NCI-H82 (cell line): Measurements from ENCODE around the gene KCNQ1.

Experiments used
- DNase-seq: peaks from one replicate; lab custom pipeline; 2025; lab: John Stamatoyannopoulos, UW

KCNQ1 gene

DNA sequence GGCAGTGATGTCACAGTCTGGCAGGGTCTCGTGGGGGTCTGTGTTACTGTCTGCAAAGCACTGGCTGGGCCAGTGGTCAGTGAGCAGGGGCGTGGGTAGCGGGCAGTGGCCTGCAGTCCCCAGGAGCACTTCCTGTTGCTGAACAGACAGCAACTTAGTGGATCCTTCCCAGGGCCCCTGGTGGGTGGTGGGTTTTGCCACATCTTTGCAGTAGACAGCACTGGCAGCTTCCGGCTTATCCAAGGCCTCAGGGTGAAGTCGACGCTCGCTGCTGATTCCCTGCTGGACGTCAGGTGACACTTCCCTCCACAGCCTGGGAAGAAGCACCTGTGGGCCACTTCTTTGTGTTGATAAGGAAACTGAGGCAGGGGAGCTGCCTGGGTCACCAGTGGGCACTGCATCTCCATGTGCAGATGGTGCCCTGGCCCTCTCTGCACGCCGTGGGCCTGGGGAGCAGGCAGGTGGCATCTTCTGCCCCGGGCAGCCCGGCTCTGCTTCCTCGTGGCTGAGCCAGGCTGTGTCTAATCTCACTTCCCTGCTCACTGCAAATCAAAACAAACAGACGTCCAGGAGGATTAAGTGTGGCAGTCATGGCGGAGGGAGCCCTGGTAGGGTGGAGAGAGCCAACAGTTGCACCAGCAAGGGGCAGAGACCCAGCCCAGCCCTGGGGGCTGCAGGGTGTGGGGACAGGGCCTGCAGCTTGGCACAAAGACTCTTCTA lies 79.8 kb downstream of the KCNQ1 start:
- peak; percentile 13 for DNase-seq

GRCh38 chr11:2525166-2525861 lies 80.5 kb downstream of the KCNQ1 start:
- no peak for DNase-seq

DNA sequence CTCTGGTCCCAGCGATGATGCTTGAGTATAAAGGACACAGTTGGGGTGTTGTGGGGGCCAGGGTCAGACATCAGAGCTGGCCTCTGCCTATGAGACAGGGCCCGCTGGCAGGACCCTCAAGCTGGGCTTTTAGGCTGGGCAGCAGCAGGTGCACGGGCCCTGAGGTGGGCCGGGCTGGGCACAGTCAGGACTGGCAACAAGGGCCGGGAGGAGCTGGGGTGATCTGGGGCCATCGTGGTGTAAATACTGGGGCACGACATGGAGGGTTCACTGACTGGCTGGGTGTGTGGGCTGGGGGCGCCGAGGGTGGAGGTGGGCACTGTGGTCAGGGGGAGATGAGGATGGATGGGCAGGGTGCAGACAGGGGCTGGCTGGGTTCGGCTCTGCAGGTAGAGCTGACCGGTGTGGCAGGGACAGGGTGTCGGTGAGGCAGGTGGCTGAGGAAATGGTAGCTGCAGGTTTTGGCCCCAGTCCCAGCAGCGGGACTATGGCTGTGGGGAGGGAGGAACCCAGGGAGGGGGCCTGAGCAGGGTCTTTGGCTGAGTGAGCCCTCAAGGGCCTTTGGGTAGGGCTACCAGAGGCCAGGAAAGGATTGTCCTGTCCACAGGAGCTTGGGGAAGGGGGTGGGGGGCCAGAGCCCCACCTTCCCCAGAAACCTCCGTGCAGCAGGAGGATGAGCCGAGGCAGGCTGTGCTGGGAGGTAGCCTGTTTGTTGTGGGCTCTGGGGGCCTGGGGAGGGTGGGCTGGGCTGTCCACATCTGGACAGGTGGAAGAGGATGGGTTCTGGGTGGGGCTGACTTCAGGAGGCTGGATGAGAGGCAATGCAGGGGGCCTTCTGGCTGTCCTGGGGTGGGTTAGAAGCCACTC lies 81.4 kb downstream of the KCNQ1 start:
- no peak for DNase-seq

DNA sequence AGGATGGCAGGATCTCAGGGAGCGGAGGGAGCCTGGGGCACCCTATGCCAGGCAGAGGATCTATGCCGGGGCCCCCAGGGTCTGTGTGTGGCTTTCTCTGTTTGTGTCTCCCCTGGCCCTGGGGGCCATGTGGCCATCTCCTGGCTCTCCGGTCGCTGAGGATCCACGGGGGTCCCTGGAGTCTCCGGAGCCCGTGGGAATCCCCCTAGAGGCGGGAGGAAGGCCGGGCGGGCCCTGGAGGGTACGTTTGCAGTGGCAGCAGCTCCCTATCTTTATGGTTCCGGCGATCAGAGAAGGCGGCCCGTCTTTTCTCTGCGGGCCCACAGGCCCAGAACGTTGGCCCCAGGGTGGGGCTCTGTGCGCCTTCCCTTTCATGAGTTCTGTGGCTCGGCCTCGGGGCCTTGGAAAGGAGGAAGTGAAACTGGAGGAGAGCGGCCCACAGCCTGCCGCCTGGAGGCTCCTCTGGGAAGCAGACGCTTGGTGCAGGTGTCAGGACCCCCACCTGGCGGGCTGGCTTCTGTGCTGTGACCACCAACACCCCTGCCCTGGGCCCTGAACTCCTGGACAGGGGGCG lies 82.1 kb downstream of the KCNQ1 start:
- DNase-seq = peak; percentile 5

- no peak for DNase-seq
These were observed 82.9 kb downstream of the KCNQ1 start for GRCh38 chr11:2527621-2528291.

- DNase-seq = no peak
These were observed 83.7 kb downstream of the KCNQ1 start for GRCh38 chr11:2528301-2529050.

- DNase-seq = no peak
These were observed 84.4 kb downstream of the KCNQ1 start for GRCh38 chr11:2529173-2529572.

DNA sequence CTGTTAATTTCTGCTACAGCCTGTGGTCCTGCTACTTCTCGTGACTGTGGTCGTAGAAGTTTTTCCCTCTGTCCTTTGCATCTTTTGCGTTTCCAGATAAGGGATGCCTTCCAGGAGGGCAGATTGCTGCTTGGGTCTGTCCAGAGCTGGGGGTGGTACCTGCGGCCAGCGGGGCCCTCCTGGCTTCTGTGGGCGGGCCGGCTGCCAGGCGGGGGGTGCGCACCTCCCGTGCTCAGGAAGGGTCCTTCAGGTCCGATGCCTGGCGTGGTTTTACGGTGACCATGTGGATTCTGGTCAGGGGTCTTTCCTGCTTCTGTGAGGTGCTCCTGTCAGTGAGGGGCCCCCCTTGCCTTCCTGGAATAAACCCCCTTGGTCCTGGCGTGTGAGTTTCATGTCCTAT lies 84.8 kb downstream of the KCNQ1 start:
- no peak for DNase-seq

DNA sequence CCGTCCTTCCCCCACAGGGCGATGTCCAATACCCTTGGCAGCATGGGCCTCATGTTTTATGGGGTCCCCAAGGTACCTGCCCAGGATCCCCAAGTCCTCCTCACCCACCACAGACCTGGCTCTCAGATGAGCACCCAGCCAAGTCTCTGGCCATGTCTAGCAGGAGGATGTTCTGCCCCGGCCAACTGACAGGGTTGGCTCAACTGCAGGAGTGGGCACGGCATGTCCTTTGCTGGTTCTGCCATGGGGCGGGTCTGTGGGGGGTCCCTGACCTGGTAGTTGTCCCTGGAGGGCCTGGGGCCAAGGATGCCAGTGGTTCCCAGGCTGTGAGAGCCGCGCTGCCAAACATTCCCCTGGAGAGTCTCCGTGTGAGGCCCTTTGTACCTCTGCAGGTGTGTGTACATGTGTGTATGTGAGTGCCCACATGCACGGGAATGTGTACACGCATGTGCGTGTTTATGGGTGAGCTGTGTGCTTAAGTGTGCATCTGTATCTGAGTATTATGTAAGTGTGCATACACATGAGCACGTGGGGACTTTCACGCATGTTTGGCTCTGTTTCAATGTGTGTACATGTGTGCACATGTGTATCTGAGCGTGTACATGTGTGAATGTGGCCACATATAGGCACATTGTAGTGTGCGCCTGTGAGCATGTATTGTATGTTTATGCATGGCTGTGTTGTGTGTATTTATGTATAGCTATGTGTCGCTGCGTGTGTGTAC lies 85.5 kb downstream of the KCNQ1 start:
- DNase-seq = no peak

- no peak for DNase-seq
These were observed 86.0 kb downstream of the KCNQ1 start for GRCh38 chr11:2530855-2531200.

DNA sequence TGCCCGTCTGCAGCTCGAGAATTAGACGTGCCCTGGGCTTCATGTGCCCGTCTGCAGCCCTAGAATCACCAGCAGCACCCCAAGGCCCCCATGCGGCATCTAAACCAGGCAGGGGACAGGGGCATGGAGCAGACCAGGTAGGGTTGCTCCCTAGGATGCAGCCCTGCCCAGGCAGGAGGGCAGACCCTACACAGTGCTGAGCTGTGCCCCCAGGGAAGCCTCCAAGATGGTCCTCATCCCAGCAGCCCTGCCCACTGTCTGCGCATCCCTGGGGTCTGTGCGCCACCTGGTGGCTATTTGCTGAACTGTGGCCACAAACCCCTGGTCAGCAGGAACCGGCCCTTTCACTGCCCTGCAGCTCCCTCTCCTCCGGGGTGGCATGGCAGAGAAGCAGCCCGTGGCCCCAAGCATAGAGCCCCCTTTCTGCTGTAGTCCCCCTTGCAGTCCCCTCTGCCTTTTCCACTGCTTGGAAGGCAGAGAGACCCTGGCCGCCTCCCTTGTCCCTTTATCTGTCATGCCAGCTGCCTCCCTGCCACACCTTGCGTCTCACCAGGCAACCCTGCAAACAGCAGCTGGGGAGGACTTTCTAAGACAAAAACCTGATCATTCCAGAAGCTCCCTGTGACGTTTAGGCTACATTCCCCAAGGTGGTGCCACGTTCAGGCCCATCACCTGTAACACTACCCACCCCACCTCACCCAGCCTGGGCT lies 86.6 kb downstream of the KCNQ1 start:
- peak; percentile 55 for DNase-seq

DNA sequence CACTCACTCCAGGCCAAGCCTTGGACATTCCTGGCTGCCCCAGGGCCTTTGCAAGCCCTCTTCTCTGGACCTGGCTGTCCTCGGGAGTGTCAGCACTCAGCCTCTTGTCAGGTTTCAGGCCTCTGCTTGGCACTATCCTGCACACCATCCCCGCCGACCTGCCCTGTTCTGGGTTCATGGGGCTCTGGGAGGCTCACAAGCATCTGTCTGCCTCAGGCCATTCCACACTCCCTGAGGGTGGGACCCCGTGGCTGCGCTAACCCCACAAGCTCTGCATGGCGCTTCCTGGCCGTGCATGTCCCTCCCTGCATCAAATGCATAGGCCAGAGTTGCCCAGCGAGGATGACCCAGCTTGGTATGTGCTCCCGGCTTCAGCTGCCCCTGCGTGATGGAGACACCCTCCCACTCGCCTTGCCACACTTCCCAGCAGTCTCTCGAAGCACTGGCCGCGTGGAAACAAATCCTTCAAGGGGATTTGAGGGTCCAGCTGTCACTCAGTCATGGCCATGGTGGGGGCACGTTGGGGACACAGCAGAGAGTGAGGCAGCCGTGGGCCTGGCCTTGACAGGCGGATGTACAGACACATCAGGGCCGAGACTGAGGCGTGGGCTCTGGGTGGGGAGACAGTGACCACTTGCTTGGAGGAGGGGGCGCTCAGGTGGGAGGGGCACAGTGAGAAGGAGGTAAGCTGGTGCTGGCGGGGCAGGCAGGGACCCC lies 87.3 kb downstream of the KCNQ1 start:
- DNase-seq = no peak

DNA sequence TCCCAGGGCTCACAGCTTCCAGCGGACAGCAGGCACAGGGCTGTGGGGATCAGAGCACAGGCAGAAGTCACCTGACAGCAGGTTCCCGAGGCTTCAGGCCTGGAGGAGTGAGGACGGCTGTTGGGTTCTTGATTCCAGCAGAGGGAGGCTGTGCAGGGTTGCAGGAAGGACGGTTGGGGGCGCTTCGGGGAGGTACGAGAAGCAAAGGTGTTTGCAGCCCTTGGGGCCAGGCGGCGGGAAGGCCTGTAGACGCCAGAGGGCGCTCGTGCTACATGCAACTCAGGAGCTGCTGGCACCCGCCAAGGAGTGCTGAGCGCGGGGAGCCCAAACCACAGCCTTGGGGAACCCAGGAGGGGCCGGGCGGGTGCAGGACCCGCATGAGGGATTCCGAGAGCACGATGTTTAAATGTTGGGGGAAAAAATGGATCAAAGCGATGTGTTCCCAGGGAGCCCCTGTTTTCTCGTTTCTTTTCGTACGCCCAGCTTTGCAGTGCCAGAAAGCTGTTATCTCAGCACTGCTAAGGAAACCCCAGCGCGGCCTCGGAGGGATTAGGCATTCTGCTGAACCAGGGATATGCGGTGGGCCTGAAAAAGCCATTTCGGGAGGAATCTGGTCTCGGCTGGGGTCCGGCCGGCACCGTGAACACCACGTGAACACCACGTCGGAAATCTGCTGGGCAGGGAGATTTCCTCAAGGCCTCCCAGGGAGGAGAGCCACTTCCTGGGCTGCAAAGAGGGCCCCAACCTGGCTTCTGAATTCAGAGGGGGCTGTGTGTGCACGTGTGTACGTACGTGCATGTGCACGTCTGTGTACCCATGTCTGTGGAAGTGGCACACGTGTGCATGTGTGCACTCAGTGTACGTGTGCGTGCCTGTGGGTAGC lies 88.1 kb downstream of the KCNQ1 start:
- peak; percentile 93 for DNase-seq

DNA sequence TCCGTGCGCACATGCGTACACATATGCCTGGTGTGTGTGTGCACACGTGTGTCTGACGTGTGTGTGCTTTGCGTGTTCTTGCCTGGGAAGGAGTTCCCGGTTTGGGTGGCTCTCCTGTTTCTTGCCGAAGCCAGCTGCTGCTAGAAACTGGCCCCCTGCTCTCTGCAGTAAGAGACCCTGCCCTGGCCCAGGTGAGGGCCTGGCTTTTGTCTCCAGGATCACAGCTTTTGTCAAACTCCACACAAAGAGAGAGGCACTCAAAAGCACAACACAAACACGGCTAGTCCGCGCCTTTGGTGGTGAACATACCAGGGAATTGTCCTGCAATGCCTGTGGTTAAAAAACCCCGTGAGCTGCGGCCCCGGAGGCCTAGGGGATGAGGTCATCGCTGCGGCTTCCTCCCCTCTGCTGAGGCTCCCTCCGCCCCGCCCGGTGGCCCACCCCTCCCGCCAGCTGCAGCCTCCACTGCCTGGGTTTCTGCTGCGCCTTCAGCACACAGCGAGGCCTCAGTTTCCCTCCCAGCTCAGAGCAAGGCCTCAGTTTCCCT lies 88.9 kb downstream of the KCNQ1 start:
- peak; percentile 3 for DNase-seq

- no peak for DNase-seq
These were observed 89.5 kb downstream of the KCNQ1 start for GRCh38 chr11:2534134-2534956.

GRCh38 chr11:2534957-2535672 lies 90.3 kb downstream of the KCNQ1 start:
- no peak for DNase-seq
